SIG-M5 treated with dmso at 0.1 percent for 504 hours (cell line): ENCODE measurements around the gene PRMT2.
"Not testable (repeated sequence)": the region's sequence is repeated elsewhere in the genome, so short reads cannot be mapped to it uniquely, and the experiment has no call there.

Experiments used
- DNase-seq: peaks from one replicate; lab custom pipeline; 2025; ENCODE audit not compliant: unreplicated experiment; lab: John Stamatoyannopoulos, UW

Gene PRMT2

GRCh38 chr21:46617267-46618051 is 18.0 kb upstream of the PRMT2 start:
- no peak for DNase-seq

DNA sequence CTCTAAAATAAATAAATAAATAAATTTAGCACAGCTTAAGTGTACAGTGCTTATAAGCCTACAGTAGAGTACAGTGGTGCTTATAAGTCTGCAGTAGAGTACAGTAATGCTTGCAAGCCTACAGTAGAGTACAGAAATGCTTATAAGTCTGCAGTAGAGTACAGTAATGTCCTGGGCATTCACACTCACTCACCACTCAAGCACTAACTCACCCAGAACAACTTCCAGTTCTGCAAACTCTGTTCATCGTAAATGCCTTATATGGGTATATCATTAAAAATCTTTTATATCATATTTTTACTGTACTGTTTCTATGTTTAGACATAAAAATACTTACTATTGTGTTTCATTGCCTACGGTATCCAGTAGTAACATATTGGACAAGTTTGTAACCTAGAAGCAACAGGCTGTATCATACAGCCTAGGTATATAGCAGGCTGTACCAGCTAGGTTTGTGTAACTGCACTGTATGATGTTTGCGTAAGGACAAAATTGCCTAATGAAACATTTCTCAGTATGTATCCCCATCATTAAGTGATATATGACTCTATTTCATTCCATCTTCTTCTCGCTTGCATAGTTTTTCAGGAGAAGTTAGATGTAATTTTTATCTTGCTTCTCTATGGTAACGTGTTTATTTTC is 16.6 kb upstream of the PRMT2 start:
- DNase-seq: no peak

GRCh38 chr21:46619846-46620245 is 15.6 kb upstream of the PRMT2 start:
- no peak for DNase-seq

DNA sequence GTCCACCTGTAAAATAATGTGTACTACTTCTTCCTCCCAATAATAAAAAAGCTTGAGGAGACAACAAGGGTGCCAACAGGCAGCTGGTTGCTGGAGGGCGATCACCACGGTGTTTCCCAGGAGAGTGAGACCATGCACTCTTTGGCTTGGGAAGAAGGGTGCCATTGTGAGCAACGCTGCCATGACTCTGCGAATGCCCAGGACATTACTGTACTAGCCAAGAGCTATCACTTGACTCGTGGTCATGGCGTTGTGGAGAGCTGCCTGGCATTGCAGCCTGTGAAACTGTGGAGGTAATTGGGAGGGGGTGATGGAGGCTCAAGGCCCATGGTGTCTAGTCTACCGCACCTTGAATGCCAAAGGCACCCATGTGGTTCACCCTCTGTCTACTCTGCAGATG is 14.6 kb upstream of the PRMT2 start:
- DNase-seq: no peak

DNA sequence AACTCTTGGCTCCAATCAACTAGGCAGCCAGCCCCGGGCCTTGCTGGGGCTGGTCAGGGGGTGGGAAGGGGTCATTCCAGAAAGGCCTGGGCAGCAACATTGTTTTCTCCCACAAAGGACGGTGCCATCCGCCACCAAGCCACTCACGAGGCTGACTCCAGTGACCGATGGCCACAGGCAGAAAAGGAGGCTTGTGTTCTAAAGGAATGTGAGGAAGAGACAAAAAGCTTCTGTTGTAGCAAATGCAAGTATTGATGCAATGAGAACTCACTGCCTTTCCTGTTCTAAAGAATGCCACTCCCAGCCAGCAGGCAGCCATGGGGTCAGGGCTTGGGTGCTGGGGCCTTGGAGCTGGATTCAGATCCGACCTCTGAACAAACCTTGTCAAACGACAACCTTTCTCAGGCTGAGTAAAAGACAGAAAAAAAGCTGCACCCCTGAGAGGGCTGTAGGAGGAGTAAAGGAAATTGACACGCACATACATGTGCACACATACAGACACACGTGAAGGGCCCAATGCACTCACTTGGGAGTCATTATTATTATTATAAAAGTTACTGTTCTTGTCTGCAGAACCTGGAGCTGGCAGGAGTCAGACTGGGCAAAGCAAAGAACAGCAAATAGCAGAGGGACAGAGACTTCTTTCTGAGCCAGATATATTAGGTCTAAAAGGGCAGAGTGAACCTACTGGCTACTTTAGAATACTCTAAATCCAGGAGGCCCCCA is 13.9 kb upstream of the PRMT2 start:
- no peak for DNase-seq

- peak; percentile 96 for DNase-seq
Observed at GRCh38 chr21:46622226-46622625, 13.2 kb upstream of the PRMT2 start.

- DNase-seq: no peak
Observed at GRCh38 chr21:46624050-46624449, 11.4 kb upstream of the PRMT2 start.

DNA sequence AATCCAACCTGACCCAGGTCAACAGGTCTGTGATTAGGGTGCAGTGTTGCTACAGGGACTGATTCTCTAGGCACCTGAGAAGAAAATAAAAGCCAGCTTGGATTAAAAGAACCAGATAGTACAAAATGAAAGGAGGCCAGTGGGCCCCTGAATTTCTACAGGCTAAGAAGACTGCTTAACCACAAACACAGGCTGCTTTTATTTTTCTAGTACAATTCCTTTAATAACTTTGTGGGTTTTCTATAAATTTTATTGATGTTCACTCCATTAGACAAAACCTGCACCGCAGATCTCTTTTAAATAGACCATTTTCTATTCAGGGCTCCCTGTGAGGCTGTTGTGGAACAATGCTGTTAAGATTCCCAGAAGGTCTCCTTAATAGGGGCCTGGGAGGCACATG is 9.7 kb upstream of the PRMT2 start:
- DNase-seq: no peak

DNA sequence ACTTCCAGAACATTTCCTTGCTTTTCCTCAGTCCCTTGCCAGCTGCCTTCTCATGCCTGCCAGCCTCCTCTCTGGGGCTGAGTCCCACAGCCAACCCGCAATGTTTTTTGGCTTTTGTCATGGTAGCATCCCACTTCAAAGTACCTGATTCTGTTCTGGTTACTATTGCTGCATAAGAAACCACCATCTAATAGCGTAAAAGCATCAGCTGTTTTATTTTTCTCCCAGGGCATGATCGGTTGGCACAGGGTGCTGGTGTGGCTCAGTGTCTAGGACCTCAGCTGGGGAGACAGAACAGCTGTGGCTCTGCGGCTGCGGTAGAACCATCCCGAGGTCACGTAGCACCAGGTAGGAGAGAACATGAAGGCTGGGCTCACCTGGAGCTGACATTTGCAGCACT is 8.9 kb upstream of the PRMT2 start:
- no peak for DNase-seq

DNA sequence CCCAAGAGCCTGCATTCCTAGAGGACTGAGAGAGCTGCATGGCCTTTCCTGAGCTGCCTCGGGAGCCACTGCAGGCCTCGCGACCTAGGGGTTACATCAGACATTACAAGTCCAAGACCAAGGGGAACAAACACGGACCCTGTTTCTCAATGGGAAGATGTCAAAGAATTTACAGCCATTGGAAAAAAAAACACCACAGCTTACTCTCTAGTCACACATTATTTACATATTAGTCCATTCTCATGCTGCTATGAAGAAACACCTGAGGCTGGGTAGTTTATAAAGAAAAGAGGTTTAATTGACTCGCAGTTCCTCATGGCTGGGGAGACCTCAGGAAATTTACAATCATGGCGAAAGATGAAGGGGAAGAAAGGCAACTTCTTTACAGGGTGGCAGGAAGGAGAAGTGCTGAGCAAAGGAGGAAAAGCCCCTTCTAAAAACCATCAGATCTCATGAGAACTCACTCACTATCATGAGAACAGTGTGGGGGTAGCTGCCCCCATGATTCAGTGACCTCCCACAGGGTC is 8.4 kb upstream of the PRMT2 start:
- peak; percentile 48 for DNase-seq

GRCh38 chr21:46627726-46628125 is 7.7 kb upstream of the PRMT2 start:
- DNase-seq: no peak

DNA sequence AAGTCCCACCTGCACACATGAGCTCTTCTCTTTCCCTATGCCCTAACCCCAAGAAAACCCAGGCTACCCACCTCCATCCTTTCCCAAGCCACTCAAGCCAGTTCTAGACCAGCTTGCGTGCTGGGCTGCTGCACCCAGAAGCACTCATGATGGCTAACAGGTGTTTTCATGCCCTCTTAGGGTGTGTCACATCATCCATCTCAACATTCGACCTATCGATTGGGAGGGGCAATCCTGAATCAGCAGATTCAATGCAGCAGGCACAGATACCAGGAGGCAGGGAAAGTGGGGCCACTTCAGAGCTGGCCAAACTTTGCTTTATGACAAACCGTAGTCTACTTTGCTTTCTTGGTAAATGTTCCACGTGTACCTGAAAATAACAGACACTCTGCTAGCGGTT is 6.6 kb upstream of the PRMT2 start:
- DNase-seq: no peak

DNA sequence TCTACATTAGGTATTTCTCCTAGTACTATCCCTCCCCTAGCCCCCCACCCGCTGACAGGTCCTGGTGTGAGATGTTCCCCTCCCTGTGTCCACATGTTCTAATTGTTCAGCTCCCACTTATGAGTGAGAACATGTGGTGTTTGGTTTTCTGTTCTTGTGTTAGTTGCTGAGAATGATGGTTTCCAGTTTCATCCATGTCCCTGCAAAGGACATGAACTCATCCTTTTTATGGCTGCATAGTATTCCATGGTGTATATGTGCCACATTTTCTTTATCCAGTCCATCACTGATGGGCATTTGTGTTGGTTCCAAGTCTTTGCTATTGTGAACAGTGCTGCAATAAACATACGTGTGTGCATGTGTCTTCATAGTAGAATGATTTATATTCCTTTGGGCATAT is 4.6 kb upstream of the PRMT2 start:
- DNase-seq: not testable (repeated sequence)

DNA sequence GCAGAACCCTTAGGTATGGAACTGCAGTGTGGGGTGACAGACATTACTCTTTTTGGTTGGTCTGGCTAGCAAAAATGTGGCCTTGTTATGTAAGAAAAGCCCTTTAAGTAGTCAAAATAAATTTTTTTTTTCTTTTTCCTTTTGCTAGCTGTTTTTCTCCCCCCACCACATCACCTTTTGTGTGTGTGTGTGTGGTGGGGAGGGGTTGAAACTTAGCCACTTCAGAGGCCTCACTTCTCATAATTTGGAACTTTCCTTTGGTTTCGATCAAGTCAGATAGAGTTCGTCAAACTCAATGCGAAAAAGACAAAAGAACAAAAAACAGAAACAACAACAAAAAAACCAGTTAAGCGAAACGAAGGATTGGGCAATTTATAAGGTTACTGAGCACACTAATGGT is 1.9 kb upstream of the PRMT2 start:
- DNase-seq: no peak

DNA sequence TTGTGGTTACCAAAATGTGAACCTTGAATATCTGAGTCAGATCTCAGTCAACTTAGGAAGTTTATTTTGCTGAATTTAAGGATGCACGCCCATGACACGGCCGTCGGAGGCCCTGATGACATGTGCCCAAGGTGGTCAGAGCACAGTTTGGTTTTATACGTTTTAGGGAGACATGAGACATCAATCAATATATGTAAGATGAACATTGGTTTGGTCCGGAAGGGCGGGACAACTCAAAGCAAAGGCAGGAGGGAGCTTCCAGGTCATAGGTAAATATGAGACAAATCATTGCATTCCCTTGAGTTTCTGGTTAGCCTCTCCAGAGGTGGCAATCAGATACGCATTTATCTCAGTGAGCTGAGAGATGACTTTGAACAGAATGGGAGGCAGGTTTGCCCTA is 1.0 kb upstream of the PRMT2 start:
- no peak for DNase-seq

- DNase-seq: peak; percentile 92
Observed at GRCh38 chr21:46634966-46635323, 529 bp upstream of the PRMT2 start.

DNA sequence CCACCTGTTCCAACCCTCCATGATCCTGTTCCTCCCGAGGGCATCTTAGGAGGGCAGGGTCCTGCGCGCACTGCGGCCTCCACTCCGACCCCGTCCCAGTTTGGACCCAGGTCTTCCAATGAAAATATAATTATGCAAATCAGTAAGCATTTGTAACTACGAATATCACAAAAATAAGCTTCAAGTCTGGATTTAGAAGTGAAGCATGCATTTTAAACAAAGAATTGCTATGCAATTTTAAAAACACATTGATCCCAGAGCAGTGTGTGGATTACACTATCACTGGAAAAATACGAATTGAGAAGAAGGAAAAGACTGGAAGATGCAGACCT is 673 bp downstream of the PRMT2 start:
- no peak for DNase-seq

DNA sequence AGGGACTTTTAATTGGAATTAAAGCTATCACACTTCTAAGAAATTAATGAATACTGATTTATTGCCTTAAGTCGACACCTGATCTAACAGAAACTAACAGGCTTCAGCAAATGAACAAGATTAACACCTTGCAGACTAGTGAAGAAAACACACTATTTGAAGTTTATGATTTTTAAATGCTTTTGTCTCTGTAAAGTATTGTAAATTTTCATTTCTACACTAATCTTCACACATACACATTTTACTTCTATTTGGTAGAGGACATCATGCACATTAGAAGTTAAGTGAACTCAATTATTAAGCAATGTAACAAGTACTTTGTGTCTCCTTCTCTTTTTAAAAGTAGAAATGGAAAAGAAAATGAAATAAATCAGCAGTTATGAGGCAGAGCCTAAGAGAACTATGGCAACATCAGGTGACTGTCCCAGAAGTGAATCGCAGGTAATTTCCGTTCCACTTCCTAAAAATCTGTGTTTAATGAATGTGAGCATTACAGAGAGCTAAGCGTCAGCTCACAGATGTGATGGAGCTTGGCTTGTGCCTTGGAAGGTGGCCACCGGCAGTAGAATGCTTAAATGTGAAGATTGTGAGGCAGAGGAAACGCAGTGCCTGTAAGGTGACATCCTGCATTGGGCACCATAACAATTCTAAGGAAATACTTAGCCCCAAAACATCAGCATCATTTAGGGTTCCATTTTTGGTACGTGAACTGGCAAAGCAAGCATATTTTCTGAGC is 1.2 kb downstream of the PRMT2 start:
- DNase-seq: no peak

- DNase-seq: peak; percentile 26
Observed at GRCh38 chr21:46637952-46638746, 2.7 kb downstream of the PRMT2 start.

- DNase-seq: peak; percentile 42
Observed at GRCh38 chr21:46639489-46640386, 4.3 kb downstream of the PRMT2 start.
